HS-5 (cell line): Measurements from ENCODE around the gene KTI12.

Source experiments
- DNase-seq: peaks from one replicate; pipeline ENCODE4 v3.0.0-alpha.2; 2012; ENCODE audit warnings: low read depth

Gene KTI12

DNA sequence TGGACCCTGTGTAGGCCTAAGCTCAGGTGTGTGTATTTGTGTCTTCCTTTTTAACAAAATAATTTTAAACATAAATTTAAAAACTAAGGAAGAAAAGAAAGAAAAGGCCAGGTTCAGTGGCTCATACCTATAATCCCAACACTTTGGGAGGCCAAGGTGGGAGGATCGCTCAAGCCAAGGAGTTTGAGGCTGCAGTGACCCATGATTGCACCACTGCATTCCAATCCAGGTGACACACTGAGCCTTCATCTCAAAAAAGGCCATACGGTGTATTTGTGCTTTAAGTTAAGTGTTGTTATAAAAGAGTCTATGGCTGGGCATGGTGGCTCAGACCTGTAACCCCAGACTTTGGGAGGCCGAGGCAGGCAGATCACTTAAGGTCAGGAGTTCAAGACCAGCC, 51.4 kb downstream of the KTI12 start:
- no peak for DNase-seq
